Esophagus squamous epithelium (tissue), 5 donors: ENCODE results near the gene CATSPERD. TPM values are rescaled to one million over a fixed set of nuclear protein-coding genes. Genes with fewer than 3 reads are reported as not detected.

Experiments
- DNase-seq: peaks from one replicate; lab custom pipeline; 2025; lab: John Stamatoyannopoulos, UW
- H3K27ac ChIP-seq, 4 donors: fragments of 200-600 bp; sonication (generic); one replicate each; pipeline ENCODE4 v1.5.1; 2016 to 2019; ENCODE audit warnings: mild to moderate bottlenecking in 1 of 4
- H3K27me3 ChIP-seq, 4 donors: fragments of 200-600 bp; sonication (generic); 1 replicate in 3 of 4; 2 replicates in 1 of 4; pipeline versions ENCODE4 v1.5.1 to v1.6.0; 2017 to 2021; ENCODE audit warnings: antibody characterized with exemption in 1 of 4
- H3K36me3 ChIP-seq, 3 donors: fragments of 200-600 bp; sonication (generic); one replicate each; pipeline ENCODE4 v1.5.1; 2016 to 2019
- H3K4me1 ChIP-seq, 3 donors: fragments of 200-600 bp; sonication (generic); one replicate each; pipeline ENCODE4 v1.5.1; 2017 to 2019
- H3K4me3 ChIP-seq, 4 donors: fragments of 200-600 bp; sonication (generic); 1 replicate in 3 of 4; 2 replicates in 1 of 4; pipeline ENCODE4 v1.5.1; 2016 to 2019; ENCODE audit warnings: mild to moderate bottlenecking in 2 of 4, moderate library complexity in 1 of 4
- H3K9me3 ChIP-seq, 3 donors: fragments of 200-600 bp; sonication (generic); one replicate each; pipeline ENCODE4 v1.5.1; 2016 to 2019
- CTCF ChIP-seq, 6 experiments: fragments of 450-650 bp in 4 of 6; fragments of 200-600 bp in 2 of 6; sonication (generic) in 2 of 6; IDR thresholded peaks; one replicate each; pipeline ENCODE4 v1.5.1; 2016 to 2019; ENCODE audit warnings: antibody characterized with exemption in 6 of 6, mild to moderate bottlenecking in 4 of 6, moderate library complexity in 4 of 6
- POLR2A ChIP-seq, 4 donors: fragments of 450-650 bp; IDR thresholded peaks; one replicate each; pipeline ENCODE4 v1.6.1; 2017; ENCODE audit warnings: antibody characterized with exemption in 4 of 4, mild to moderate bottlenecking in 4 of 4, moderate library complexity in 3 of 4
- WGBS, 2 donors: methylation state at CpG; one replicate each; pipeline ENCODE4 v1.1.5; 2018; 5-methylcytosine and 5-hydroxymethylcytosine counted together
- intact Hi-C: fragments of 100-400 bp; cut with DNase I; formaldehyde crosslinking; loops from one replicate; pipeline ENCODE4 v1.15.0; 2022
- total RNA-seq, 4 donors: library from RNA; depleted of rRNA; stranded (reverse); fragments of >200 nt; gene quantifications; one replicate each; pipeline ENCODE4 v1.1.0, GENCODE V29; 2016
- donor health status: DM: yes; HTN: yes; CAD: no.

The CATSPERD gene
- total RNA-seq, 4 donors from 2014 or later, result 0.19 TPM; not detected in 3

- Histone ChIP-seq H3K4me3 (no peak overlapping the region), H3K4me1 (peaks cover 13 to 18% (median 15%) of the 10 kb centered on the region in 3 donors), H3K27ac (no peak overlapping the region), H3K9me3 (no peaks in the 10 kb centered on the region), H3K27me3 (no peaks in the 10 kb centered on the region), H3K36me3 (peaks cover 43 to 74% (median 51%) of the 10 kb centered on the region in 3 donors)
- no peak for TF ChIP-seq POLR2A (IDR thresholded peaks at IDR 0.05)
- TF ChIP-seq CTCF (IDR thresholded peaks at IDR 0.05), result no peak
- DNase-seq, result no peak
- WGBS, 2 donors, result 90 to 95% methylated on average over 10 to 11 of the region's 39 CpGs
- intact Hi-C loops, result no loop called here
These were observed 67.2 kb downstream of the CATSPERD start for GRCh38 chr19:5787409-5788182.

- H3K27me3 ChIP-seq, result no peaks in the 10 kb centered on the region
- H3K36me3 ChIP-seq, result peaks cover 43 to 66% (median 51%) of the 10 kb centered on the region in 3 donors
- intact Hi-C loops, result no loop called here
- no peak for DNase-seq
- H3K4me3 ChIP-seq, result no peak overlapping the region
- no peaks in the 10 kb centered on the region for H3K9me3 ChIP-seq
- WGBS, 2 donors, result 92 to 96% methylated on average over 4 to 5 of the region's 5 CpGs
- peaks cover 13 to 18% (median 15%) of the 10 kb centered on the region in 3 donors for H3K4me1 ChIP-seq
- no peak overlapping the region for H3K27ac ChIP-seq
- no peak for TF ChIP-seq CTCF (IDR thresholded peaks at IDR 0.05)
- no peak for TF ChIP-seq POLR2A (IDR thresholded peaks at IDR 0.05)
These were observed 68.0 kb downstream of the CATSPERD start for GRCh38 chr19:5788422-5788821.

- no peaks in the 10 kb centered on the region for H3K9me3 ChIP-seq
- H3K27me3 ChIP-seq, result no peaks in the 10 kb centered on the region
- WGBS, 2 donors, result no CpG with 5 or more reads among the region's 39 CpGs
- H3K4me3 ChIP-seq, result peak overlapping the region in 2 of 4 donors; percentile 74 to 86
- DNase-seq, result no peak
- no peak for TF ChIP-seq POLR2A (IDR thresholded peaks at IDR 0.05)
- no peak for TF ChIP-seq CTCF (IDR thresholded peaks at IDR 0.05)
- intact Hi-C loops, result no loop called here
- peak overlapping the region in 3 of 4 donors; percentile 24 to 98 (median 97) for H3K27ac ChIP-seq
- peaks cover 13 to 22% (median 15%) of the 10 kb centered on the region in 3 donors for H3K4me1 ChIP-seq
- H3K36me3 ChIP-seq, result peaks cover 43 to 57% (median 51%) of the 10 kb centered on the region in 3 donors
These were observed 68.9 kb downstream of the CATSPERD start for GRCh38 chr19:5789351-5789761.

GRCh38 chr19:5789886-5790558 lies 69.6 kb downstream of the CATSPERD start:
- no peak for TF ChIP-seq POLR2A (IDR thresholded peaks at IDR 0.05)
- TF ChIP-seq CTCF (IDR thresholded peaks at IDR 0.05), result no peak
- Histone ChIP-seq H3K27ac (peak overlapping the region; percentile 97 to 99 (median 98)), H3K27me3 (no peaks in the 10 kb centered on the region), H3K9me3 (no peaks in the 10 kb centered on the region), H3K4me1 (peaks cover 13 to 29% (median 15%) of the 10 kb centered on the region in 3 donors), H3K4me3 (peak overlapping the region; percentile 74 to 89 (median 81)), H3K36me3 (peaks cover 41 to 50% (median 48%) of the 10 kb centered on the region in 3 donors)
- WGBS, 2 donors, result 34 to 61% methylated on average over 24 to 26 of the region's 26 CpGs
- intact Hi-C loops, result no loop called here
- no peak for DNase-seq
